Stomach smooth muscle (tissue), 2 donors: Measurements from ENCODE around the gene ABHD8.

Experiments used
- H3K27ac ChIP-seq: one replicate; pipeline ENCODE4 v1.7.0; 2013; ENCODE audit warnings: mild to moderate bottlenecking, low read length, inconsistent platforms
- H3K27me3 ChIP-seq, 2 donors: one replicate each; pipeline ENCODE4 v1.7.0; 2013; ENCODE audit warnings: low read length in 2 of 2; ENCODE audit not compliant: insufficient read depth in 2 of 2, control insufficient read depth in 1 of 2
- H3K36me3 ChIP-seq, 2 donors: one replicate each; pipeline ENCODE4 v1.7.0; 2013; ENCODE audit warnings: low read length in 2 of 2; ENCODE audit not compliant: control insufficient read depth in 2 of 2, insufficient read depth in 2 of 2
- H3K4me1 ChIP-seq: one replicate; pipeline ENCODE4 v1.7.0; 2013; ENCODE audit warnings: low read length; ENCODE audit not compliant: control insufficient read depth, insufficient read depth
- H3K4me3 ChIP-seq, 2 donors: one replicate each; pipeline ENCODE4 v1.7.0; 2013; ENCODE audit warnings: low read length in 2 of 2
- H3K9ac ChIP-seq, 2 donors: one replicate each; pipeline ENCODE4 v1.7.0; 2013; ENCODE audit warnings: low read length in 2 of 2, mild to moderate bottlenecking in 1 of 2
- H3K9me3 ChIP-seq, 2 donors: one replicate each; pipeline ENCODE4 v1.7.0; 2013; ENCODE audit warnings: low read length in 2 of 2; ENCODE audit not compliant: control insufficient read depth in 2 of 2
- donor health status: healthy.
- donor health status: Pancreatic carcinoma.

Gene ABHD8

GRCh38 chr19:17259934-17260333, 43.3 kb downstream of the ABHD8 start:
- no peaks in the 10 kb centered on the region for H3K27me3 ChIP-seq
- H3K9me3 ChIP-seq = peaks cover 0 to 6% of the 10 kb centered on the region in 2 donors
- H3K4me3 ChIP-seq = no peak overlapping the region
- no peak overlapping the region for H3K9ac ChIP-seq
- no peaks in the 10 kb centered on the region for H3K36me3 ChIP-seq
- no peaks in the 10 kb centered on the region for H3K4me1 ChIP-seq
- H3K27ac ChIP-seq = no peak overlapping the region

- no peak overlapping the region for H3K9ac ChIP-seq
- H3K4me1 ChIP-seq = no peaks in the 10 kb centered on the region
- no peaks in the 10 kb centered on the region for H3K27me3 ChIP-seq
- H3K36me3 ChIP-seq = no peaks in the 10 kb centered on the region
- peaks cover 0 to 6% of the 10 kb centered on the region in 2 donors for H3K9me3 ChIP-seq
- H3K27ac ChIP-seq = no peak overlapping the region
- no peak overlapping the region for H3K4me3 ChIP-seq
Measured at GRCh38 chr19:17259118-17259780, 44.0 kb downstream of the ABHD8 start.

GRCh38 chr19:17256130-17256529, 47.1 kb downstream of the ABHD8 start:
- no peak overlapping the region for H3K27ac ChIP-seq
- H3K36me3 ChIP-seq = no peaks in the 10 kb centered on the region
- no peaks in the 10 kb centered on the region for H3K27me3 ChIP-seq
- H3K4me3 ChIP-seq = no peak overlapping the region
- no peak overlapping the region for H3K9ac ChIP-seq
- peaks cover 0 to 6% of the 10 kb centered on the region in 2 donors for H3K9me3 ChIP-seq
- H3K4me1 ChIP-seq = no peaks in the 10 kb centered on the region

GRCh38 chr19:17255150-17255621, 48.0 kb downstream of the ABHD8 start:
- H3K4me3 ChIP-seq = no peak overlapping the region
- H3K27me3 ChIP-seq = no peaks in the 10 kb centered on the region
- H3K4me1 ChIP-seq = no peaks in the 10 kb centered on the region
- H3K9me3 ChIP-seq = peaks cover 0 to 6% of the 10 kb centered on the region in 2 donors
- no peak overlapping the region for H3K9ac ChIP-seq
- H3K27ac ChIP-seq = no peak overlapping the region
- H3K36me3 ChIP-seq = no peaks in the 10 kb centered on the region

GRCh38 chr19:17254636-17255035, 48.6 kb downstream of the ABHD8 start:
- Histone ChIP-seq H3K9me3 (peaks cover 0 to 6% of the 10 kb centered on the region in 2 donors), H3K36me3 (no peaks in the 10 kb centered on the region), H3K27ac (no peak overlapping the region)

GRCh38 chr19:17249887-17250548, 53.2 kb downstream of the ABHD8 start:
- no peak overlapping the region for H3K4me3 ChIP-seq
- no peaks in the 10 kb centered on the region for H3K36me3 ChIP-seq
- H3K27ac ChIP-seq = no peak overlapping the region
- no peak overlapping the region for H3K9ac ChIP-seq
- H3K9me3 ChIP-seq = no peaks in the 10 kb centered on the region
- H3K4me1 ChIP-seq = peaks cover 12% of the 10 kb centered on the region
- no peaks in the 10 kb centered on the region for H3K27me3 ChIP-seq

More at GRCh38 chr19:17254636-17255035, 48.6 kb downstream of the ABHD8 start:
- Histone ChIP-seq H3K4me1 (no peaks in the 10 kb centered on the region), H3K4me3 (no peak overlapping the region), H3K27me3 (no peaks in the 10 kb centered on the region), H3K9ac (no peak overlapping the region)

- Histone ChIP-seq H3K4me1 (peaks cover 19% of the 10 kb centered on the region), H3K9me3 (no peaks in the 10 kb centered on the region), H3K4me3 (no peak overlapping the region), H3K36me3 (no peaks in the 10 kb centered on the region), H3K27ac (no peak overlapping the region), H3K27me3 (no peaks in the 10 kb centered on the region), H3K9ac (no peak overlapping the region)
Measured at GRCh38 chr19:17248011-17248776, 55.0 kb downstream of the ABHD8 start.

GRCh38 chr19:17246681-17247425, 56.4 kb downstream of the ABHD8 start:
- H3K4me1 ChIP-seq = peaks cover 28% of the 10 kb centered on the region
- H3K9ac ChIP-seq = peak overlapping the region; percentile 55 to 60
- peak overlapping the region; percentile 71 for H3K27ac ChIP-seq
- no peaks in the 10 kb centered on the region for H3K9me3 ChIP-seq
- H3K4me3 ChIP-seq = peak overlapping the region; percentile 63 to 72
- no peaks in the 10 kb centered on the region for H3K36me3 ChIP-seq
- H3K27me3 ChIP-seq = no peaks in the 10 kb centered on the region

GRCh38 chr19:17245535-17245984, 57.7 kb downstream of the ABHD8 start, which contains the start of gene NR2F6:
Gene NR2F6 (minus strand): TSS chr19:17245919. CDS start chr19:17245220, 699 bp downstream.
- H3K9ac ChIP-seq = peak within 1 kb of the TSS; percentile 74 to 78
- H3K4me1 ChIP-seq = peaks cover 35% of the 10 kb centered on the region
- H3K27me3 ChIP-seq = no peaks in the 10 kb centered on the region
- peak within 1 kb of the TSS; percentile 71 for H3K27ac ChIP-seq
- peak within 1 kb of the TSS; percentile 79 to 88 for H3K4me3 ChIP-seq
- H3K9me3 ChIP-seq = no peaks in the 10 kb centered on the region
- peaks cover 0 to 5% of the 10 kb centered on the region in 2 donors for H3K36me3 ChIP-seq
